COLO668 (cell line): ENCODE measurements around the gene FHIT.
A peak's percentile ranks its signal among the peaks of the same experiment; 100 is the strongest.

Experiments used
- DNase-seq: peaks from one replicate; lab custom pipeline; 2025; ENCODE audit not compliant: unreplicated experiment; lab: John Stamatoyannopoulos, UW

Gene FHIT

GRCh38 chr3:60870396-60870795, 380.9 kb downstream of the FHIT start:
- DNase-seq = no peak

- no peak for DNase-seq
Measured at GRCh38 chr3:60867200-60867599, 384.1 kb downstream of the FHIT start.

GRCh38 chr3:60856257-60857046, 394.8 kb downstream of the FHIT start:
- DNase-seq = no peak

GRCh38 chr3:60855250-60855649, 396.0 kb downstream of the FHIT start:
- no peak for DNase-seq

- no peak for DNase-seq
Measured at GRCh38 chr3:60854791-60855190, 396.5 kb downstream of the FHIT start.

- no peak for DNase-seq
Measured at GRCh38 chr3:60847791-60848190, 403.5 kb downstream of the FHIT start.

- DNase-seq = no peak
Measured at GRCh38 chr3:60844256-60844655, 407.0 kb downstream of the FHIT start.

- DNase-seq = no peak
Measured at GRCh38 chr3:60841355-60841754, 409.9 kb downstream of the FHIT start.

GRCh38 chr3:60839246-60839645, 412.0 kb downstream of the FHIT start:
- peak; percentile 0 for DNase-seq

GRCh38 chr3:60835796-60836195, 415.5 kb downstream of the FHIT start:
- no peak for DNase-seq

- DNase-seq = no peak
Measured at GRCh38 chr3:60829058-60829457, 422.2 kb downstream of the FHIT start.

- DNase-seq = no peak
Measured at GRCh38 chr3:60827666-60828065, 423.6 kb downstream of the FHIT start.

GRCh38 chr3:60826511-60826910, 424.7 kb downstream of the FHIT start:
- DNase-seq = no peak

GRCh38 chr3:60812502-60812901, 438.8 kb downstream of the FHIT start:
- DNase-seq = no peak

GRCh38 chr3:60810881-60811280, 440.4 kb downstream of the FHIT start:
- no peak for DNase-seq

- no peak for DNase-seq
Measured at GRCh38 chr3:60809857-60810610, 441.2 kb downstream of the FHIT start.

GRCh38 chr3:60803216-60804173, 447.8 kb downstream of the FHIT start:
- no peak for DNase-seq

GRCh38 chr3:60801307-60801706, 449.9 kb downstream of the FHIT start:
- no peak for DNase-seq

- DNase-seq = no peak
Measured at GRCh38 chr3:60798456-60798855, 452.8 kb downstream of the FHIT start.

GRCh38 chr3:60792249-60792852, 458.9 kb downstream of the FHIT start:
- peak; percentile 2 for DNase-seq

- no peak for DNase-seq
Measured at GRCh38 chr3:60788185-60788584, 463.1 kb downstream of the FHIT start.
